GM23338 (cell line): ENCODE results near the gene CD163. TPM values are rescaled to one million over a fixed set of nuclear protein-coding genes. Genes with fewer than 3 reads are reported as not detected.
"Not testable (repeated sequence)": the region's sequence is repeated elsewhere in the genome, so short reads cannot be mapped to it uniquely, and the experiment has no call there.

ENCODE experiments used
- ATAC-seq: fragments of 200-7000 bp; cut with Tn5 transposase; 3 replicates; pipeline ENCODE4 v1.9.1; 2020
- DNase-seq: peaks from one replicate; pipeline ENCODE4 v3.0.0-alpha.2; 2015; ENCODE audit warnings: low spot score
- H2AFZ ChIP-seq: fragments of 200-600 bp; sonication (generic); 2 replicates; pipeline ENCODE4 v1.8.0; 2016; ENCODE audit warnings: antibody characterized with exemption, mild to moderate bottlenecking, moderate library complexity
- H3F3A ChIP-seq: fragments of 200-600 bp; sonication (generic); replicated peaks from 2 replicates; pipeline ENCODE4 v1.8.0; 2017; ENCODE audit warnings: antibody characterized with exemption, mixed run types, low read depth
- H3K27ac ChIP-seq: fragments of 200-600 bp; sonication (generic); 2 replicates; pipeline ENCODE4 v1.6.1; 2016; ENCODE audit warnings: low read depth
- H3K27me3 ChIP-seq: fragments of 200-600 bp; sonication (generic); 2 replicates; pipeline ENCODE4 v1.8.0; 2016; ENCODE audit warnings: mild to moderate bottlenecking, mixed run types, moderate library complexity; ENCODE audit not compliant: insufficient read depth
- H3K36me3 ChIP-seq: fragments of 200-600 bp; sonication (generic); 2 replicates; pipeline ENCODE4 v1.8.0; 2016; ENCODE audit warnings: mild to moderate bottlenecking; ENCODE audit not compliant: insufficient read depth
- H3K4me1 ChIP-seq: fragments of 200-600 bp; sonication (generic); 2 replicates; pipeline ENCODE4 v1.8.0; 2016; ENCODE audit warnings: mild to moderate bottlenecking, moderate library complexity; ENCODE audit not compliant: insufficient read depth
- H3K4me2 ChIP-seq: fragments of 200-600 bp; sonication (generic); 2 replicates; pipeline ENCODE4 v1.7.1; 2017; ENCODE audit warnings: mixed run types
- H3K4me3 ChIP-seq: fragments of 200-600 bp; sonication (generic); 2 replicates; pipeline ENCODE4 v1.6.1; 2016; ENCODE audit warnings: mixed run types
- H3K79me2 ChIP-seq: fragments of 200-600 bp; sonication (generic); replicated peaks from 2 replicates; pipeline ENCODE4 v1.8.0; 2017; ENCODE audit warnings: mild to moderate bottlenecking; ENCODE audit not compliant: insufficient read depth
- H3K9me2 ChIP-seq: fragments of 200-600 bp; sonication (generic); 2 replicates; pipeline ENCODE4 v1.8.0; 2017; ENCODE audit not compliant: insufficient read depth
- H4K20me1 ChIP-seq: fragments of 200-600 bp; sonication (generic); replicated peaks from 2 replicates; pipeline ENCODE4 v1.8.0; 2017; ENCODE audit warnings: mild to moderate bottlenecking; ENCODE audit not compliant: insufficient read depth
- H3K27ac Mint-ChIP-seq: 2 replicates; pipeline ENCODE4 v1.8.0; 2020; ENCODE audit warnings: inconsistent platforms, mild to moderate bottlenecking, moderate library complexity, mixed read lengths
- H3K27me3 Mint-ChIP-seq: 3 replicates; pipeline ENCODE4 v1.8.0; 2022; ENCODE audit warnings: low read depth, mild to moderate bottlenecking, moderate library complexity, mixed read lengths, inconsistent platforms; ENCODE audit not compliant: insufficient read depth, poor library complexity
- H3K36me3 Mint-ChIP-seq: 3 replicates; pipeline ENCODE4 v1.8.0; 2021; ENCODE audit warnings: low read depth, mild to moderate bottlenecking, inconsistent platforms, moderate library complexity, mixed read lengths
- H3K4me1 Mint-ChIP-seq: 3 replicates; pipeline ENCODE4 v1.8.0; 2020; ENCODE audit warnings: mild to moderate bottlenecking, inconsistent platforms, mixed read lengths
- H3K4me3 Mint-ChIP-seq: 3 replicates; pipeline ENCODE4 v1.8.0; 2021; ENCODE audit warnings: moderate library complexity, mild to moderate bottlenecking, inconsistent platforms, mixed read lengths
- H3K9me3 Mint-ChIP-seq: 3 replicates; pipeline ENCODE4 v1.8.0; 2020; ENCODE audit warnings: moderate library complexity, mild to moderate bottlenecking, inconsistent platforms, mixed read lengths
- polyA plus RNA-seq: library from polyadenylated mRNA; unstranded; fragments of >200 nt; fragmentation: Nextera tagmentation; extraction: Ambion mirVana; gene quantifications from 2 replicates; pipeline ENCODE4 v1.2.1, GENCODE V29; 2016
- total RNA-seq: library from RNA; depleted of rRNA; stranded (reverse); fragments of >200 nt; shearing (Covaris generic); gene quantifications from 2 replicates; pipeline ENCODE4 v1.2.3, GENCODE V29; 2014
- TF ChIP-seq, protein P1 (sequence below): fragments of 250-450 bp; sonication (Bioruptor Pico); IDR thresholded peaks from 2 replicates; pipeline ENCODE4 v1.5.0; 2020; ENCODE audit warnings: mild to moderate bottlenecking, moderate library complexity
- TF ChIP-seq, protein P2 (sequence below), 2 experiments: fragments of 200-600 bp in 1 of 2; sonication (generic) in 1 of 2; conservative IDR thresholded peaks; 2 replicates each; pipeline versions ENCODE4 v1.5.1 to v1.6.1; 2016 to 2017; ENCODE audit warnings: antibody characterized with exemption in 2 of 2, low read depth in 2 of 2, mild to moderate bottlenecking in 2 of 2, moderate library complexity in 1 of 2

Gene CD163
- total and polyA plus RNA-seq, 2 experiments from 2014 or later = not detected

DNA sequence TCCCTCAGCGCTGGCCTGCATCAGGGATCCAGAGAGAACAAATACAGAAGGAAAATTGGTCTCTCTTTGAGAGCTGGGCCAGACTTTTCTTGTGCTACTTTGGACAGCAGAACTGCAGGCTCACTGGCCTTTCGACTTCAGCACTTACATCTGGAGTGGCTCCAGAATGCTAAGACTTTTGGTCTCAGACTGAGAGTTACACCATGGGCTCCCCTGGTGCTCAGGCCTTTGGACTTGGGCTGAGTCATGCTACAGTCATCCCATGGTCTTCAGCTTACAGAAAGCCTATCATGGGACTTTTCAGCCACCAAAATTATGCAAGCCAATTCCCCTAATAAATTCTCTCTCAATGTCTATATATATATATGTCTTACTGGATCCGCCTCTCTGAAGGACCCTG lies 9.0 kb upstream of the CD163 start (continued):
- TF ChIP-seq, protein P1, sequence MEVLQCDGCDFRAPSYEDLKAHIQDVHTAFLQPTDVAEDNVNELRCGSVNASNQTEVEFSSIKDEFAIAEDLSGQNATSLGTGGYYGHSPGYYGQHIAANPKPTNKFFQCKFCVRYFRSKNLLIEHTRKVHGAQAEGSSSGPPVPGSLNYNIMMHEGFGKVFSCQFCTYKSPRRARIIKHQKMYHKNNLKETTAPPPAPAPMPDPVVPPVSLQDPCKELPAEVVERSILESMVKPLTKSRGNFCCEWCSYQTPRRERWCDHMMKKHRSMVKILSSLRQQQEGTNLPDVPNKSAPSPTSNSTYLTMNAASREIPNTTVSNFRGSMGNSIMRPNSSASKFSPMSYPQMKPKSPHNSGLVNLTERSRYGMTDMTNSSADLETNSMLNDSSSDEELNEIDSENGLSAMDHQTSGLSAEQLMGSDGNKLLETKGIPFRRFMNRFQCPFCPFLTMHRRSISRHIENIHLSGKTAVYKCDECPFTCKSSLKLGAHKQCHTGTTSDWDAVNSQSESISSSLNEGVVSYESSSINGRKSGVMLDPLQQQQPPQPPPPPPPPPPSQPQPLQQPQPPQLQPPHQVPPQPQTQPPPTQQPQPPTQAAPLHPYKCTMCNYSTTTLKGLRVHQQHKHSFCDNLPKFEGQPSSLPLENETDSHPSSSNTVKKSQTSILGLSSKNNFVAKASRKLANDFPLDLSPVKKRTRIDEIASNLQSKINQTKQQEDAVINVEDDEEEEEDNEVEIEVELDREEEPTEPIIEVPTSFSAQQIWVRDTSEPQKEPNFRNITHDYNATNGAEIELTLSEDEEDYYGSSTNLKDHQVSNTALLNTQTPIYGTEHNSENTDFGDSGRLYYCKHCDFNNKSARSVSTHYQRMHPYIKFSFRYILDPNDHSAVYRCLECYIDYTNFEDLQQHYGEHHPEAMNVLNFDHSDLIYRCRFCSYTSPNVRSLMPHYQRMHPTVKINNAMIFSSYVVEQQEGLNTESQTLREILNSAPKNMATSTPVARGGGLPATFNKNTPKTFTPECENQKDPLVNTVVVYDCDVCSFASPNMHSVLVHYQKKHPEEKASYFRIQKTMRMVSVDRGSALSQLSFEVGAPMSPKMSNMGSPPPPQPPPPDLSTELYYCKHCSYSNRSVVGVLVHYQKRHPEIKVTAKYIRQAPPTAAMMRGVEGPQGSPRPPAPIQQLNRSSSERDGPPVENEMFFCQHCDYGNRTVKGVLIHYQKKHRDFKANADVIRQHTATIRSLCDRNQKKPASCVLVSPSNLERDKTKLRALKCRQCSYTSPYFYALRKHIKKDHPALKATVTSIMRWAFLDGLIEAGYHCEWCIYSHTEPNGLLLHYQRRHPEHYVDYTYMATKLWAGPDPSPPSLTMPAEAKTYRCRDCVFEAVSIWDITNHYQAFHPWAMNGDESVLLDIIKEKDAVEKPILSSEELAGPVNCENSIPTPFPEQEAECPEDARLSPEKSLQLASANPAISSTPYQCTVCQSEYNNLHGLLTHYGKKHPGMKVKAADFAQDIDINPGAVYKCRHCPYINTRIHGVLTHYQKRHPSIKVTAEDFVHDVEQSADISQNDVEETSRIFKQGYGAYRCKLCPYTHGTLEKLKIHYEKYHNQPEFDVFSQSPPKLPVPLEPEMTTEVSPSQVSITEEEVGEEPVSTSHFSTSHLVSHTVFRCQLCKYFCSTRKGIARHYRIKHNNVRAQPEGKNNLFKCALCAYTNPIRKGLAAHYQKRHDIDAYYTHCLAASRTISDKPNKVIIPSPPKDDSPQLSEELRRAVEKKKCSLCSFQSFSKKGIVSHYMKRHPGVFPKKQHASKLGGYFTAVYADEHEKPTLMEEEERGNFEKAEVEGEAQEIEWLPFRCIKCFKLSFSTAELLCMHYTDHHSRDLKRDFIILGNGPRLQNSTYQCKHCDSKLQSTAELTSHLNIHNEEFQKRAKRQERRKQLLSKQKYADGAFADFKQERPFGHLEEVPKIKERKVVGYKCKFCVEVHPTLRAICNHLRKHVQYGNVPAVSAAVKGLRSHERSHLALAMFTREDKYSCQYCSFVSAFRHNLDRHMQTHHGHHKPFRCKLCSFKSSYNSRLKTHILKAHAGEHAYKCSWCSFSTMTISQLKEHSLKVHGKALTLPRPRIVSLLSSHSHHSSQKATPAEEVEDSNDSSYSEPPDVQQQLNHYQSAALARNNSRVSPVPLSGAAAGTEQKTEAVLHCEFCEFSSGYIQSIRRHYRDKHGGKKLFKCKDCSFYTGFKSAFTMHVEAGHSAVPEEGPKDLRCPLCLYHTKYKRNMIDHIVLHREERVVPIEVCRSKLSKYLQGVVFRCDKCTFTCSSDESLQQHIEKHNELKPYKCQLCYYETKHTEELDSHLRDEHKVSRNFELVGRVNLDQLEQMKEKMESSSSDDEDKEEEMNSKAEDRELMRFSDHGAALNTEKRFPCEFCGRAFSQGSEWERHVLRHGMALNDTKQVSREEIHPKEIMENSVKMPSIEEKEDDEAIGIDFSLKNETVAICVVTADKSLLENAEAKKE (CRISPR knock-in tag) = no peak

DNA sequence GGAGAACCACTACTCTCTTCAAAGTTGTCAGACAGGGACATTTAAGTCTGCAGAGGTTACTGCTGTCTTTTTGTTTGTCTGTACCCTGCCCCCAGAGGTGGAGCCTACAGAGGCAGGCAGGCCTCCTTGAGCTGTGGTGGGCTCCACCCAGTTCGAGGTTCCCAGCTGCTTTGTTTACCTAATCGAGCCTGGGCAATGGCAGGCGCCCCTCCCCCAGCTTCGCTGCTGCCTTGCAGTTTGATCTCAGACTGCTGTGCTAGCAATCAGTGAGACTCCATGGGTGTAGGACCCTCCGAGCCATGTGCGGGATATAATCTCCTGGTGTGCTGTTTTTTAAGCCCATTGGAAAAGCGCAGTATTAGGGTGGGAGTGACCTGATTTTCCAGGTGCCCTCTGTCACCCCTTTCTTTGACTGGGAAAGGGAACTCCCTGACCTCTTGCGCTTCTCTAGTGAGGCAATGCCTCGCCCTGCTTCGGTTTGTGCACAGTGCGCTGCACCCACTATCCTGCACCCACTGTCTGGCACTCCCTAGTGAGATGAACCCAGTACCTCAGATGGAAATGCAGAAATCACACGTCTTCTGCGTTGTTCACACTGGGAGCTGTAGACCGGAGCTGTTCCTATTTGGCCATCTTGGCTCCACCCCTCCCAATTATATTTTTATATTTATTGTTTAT lies 6.4 kb upstream of the CD163 start:
- H4K20me1 ChIP-seq, H3K27me3 Mint-ChIP-seq, H3K4me1 ChIP-seq, DNase-seq, H3K79me2 ChIP-seq, H3K4me3 ChIP-seq, ATAC-seq, H3K9me2 ChIP-seq, H3K4me2 ChIP-seq, H3K4me1 Mint-ChIP-seq, H3K4me3 Mint-ChIP-seq, H3K36me3 ChIP-seq, H2AFZ ChIP-seq, H3K27me3 ChIP-seq, H3F3A ChIP-seq, H3K27ac Mint-ChIP-seq, H3K27ac ChIP-seq: not testable (repeated sequence)
- peaks cover 19% of the 10 kb centered on the region; the same call in 2 of the 3 replicates for H3K36me3 Mint-ChIP-seq
- H3K9me3 Mint-ChIP-seq = peaks cover 36% of the 10 kb centered on the region

DNA sequence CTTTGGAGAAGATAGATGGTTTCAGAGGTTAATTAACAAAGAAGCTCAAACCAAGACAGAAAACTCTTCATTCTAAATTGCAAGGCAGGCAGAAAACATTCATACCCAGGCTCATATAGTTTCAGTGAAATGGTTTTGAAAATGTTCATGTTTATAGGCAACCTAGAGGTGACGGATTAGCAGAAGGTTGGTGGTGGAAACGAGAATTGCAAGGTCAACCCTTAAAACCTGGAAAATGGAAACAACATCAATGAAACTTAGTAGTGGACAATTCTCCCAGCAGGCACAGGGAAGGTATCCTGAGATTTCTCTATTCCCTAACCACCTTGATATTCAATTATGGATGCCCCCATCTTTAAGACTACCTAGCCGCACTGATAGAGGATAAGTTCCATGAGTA lies 965 bp downstream of the CD163 start:
- Mint-ChIP-seq H3K27me3 (no peaks in the 10 kb centered on the region), H3K4me3 (no peak overlapping the region), H3K27ac (no peak overlapping the region), H3K4me1 (peaks cover 11% of the 10 kb centered on the region; the same call in 2 of the 3 replicates), H3K36me3 (no peaks in the 10 kb centered on the region), H3K9me3 (peaks cover 8% of the 10 kb centered on the region; the same call in 2 of the 3 replicates)
- Histone ChIP-seq H3K4me2 (no peak overlapping the region), H3K4me1 (peaks cover 11% of the 10 kb centered on the region; the same call in 1 of the 2 replicates), H3K9me2 (no peaks in the 10 kb centered on the region), H3F3A (no peaks in the 10 kb centered on the region), H3K79me2 (no peaks in the 10 kb centered on the region), H3K4me3 (no peak overlapping the region), H2AFZ (no peak overlapping the region), H3K36me3 (no peaks in the 10 kb centered on the region), H4K20me1 (no peaks in the 10 kb centered on the region), H3K27me3 (no peaks in the 10 kb centered on the region), H3K27ac (no peak overlapping the region)
- no peak for ATAC-seq
- DNase-seq = peak; percentile 7
- TF ChIP-seq, protein P2, sequence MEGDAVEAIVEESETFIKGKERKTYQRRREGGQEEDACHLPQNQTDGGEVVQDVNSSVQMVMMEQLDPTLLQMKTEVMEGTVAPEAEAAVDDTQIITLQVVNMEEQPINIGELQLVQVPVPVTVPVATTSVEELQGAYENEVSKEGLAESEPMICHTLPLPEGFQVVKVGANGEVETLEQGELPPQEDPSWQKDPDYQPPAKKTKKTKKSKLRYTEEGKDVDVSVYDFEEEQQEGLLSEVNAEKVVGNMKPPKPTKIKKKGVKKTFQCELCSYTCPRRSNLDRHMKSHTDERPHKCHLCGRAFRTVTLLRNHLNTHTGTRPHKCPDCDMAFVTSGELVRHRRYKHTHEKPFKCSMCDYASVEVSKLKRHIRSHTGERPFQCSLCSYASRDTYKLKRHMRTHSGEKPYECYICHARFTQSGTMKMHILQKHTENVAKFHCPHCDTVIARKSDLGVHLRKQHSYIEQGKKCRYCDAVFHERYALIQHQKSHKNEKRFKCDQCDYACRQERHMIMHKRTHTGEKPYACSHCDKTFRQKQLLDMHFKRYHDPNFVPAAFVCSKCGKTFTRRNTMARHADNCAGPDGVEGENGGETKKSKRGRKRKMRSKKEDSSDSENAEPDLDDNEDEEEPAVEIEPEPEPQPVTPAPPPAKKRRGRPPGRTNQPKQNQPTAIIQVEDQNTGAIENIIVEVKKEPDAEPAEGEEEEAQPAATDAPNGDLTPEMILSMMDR (conservative IDR thresholded peaks at IDR 0.05; ENCODE audit: low read depth in 2 of 2) = peak in 1 of 2 experiments; percentile 31; a peak in 1 of 4 replicates
